Measurements from ENCODE around the gene ZC3H4.

Gene ZC3H4

DNA sequence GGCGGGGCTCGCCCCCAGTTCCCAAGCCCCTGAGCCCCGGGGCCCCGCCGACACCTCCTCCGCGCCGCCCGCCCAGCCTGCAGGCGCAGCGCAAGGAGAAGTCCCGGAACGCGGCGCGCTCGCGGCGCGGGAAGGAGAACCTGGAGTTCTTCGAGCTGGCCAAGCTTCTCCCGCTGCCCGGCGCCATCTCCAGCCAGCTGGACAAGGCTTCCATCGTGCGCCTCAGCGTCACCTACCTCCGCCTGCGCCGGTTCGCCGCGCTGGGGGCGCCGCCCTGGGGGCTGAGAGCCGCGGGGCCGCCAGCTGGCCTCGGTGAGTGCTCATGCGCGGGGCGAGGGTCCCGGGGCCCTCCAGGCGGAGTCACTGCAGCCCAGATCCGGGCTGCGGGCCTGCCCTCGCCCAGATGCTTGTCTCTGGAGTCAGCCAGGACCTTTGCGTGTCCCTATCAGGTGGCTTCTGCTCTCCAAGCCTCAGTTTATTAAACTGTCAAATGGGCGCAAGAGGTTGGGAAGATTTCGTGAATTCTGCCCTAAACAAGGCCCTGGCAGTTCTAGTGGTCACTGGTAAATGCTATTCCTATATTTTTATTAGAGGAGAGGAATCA is 91.9 kb downstream of the ZC3H4 start:
- TF ChIP-seq, protein P1, sequence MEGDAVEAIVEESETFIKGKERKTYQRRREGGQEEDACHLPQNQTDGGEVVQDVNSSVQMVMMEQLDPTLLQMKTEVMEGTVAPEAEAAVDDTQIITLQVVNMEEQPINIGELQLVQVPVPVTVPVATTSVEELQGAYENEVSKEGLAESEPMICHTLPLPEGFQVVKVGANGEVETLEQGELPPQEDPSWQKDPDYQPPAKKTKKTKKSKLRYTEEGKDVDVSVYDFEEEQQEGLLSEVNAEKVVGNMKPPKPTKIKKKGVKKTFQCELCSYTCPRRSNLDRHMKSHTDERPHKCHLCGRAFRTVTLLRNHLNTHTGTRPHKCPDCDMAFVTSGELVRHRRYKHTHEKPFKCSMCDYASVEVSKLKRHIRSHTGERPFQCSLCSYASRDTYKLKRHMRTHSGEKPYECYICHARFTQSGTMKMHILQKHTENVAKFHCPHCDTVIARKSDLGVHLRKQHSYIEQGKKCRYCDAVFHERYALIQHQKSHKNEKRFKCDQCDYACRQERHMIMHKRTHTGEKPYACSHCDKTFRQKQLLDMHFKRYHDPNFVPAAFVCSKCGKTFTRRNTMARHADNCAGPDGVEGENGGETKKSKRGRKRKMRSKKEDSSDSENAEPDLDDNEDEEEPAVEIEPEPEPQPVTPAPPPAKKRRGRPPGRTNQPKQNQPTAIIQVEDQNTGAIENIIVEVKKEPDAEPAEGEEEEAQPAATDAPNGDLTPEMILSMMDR (IDR thresholded peaks at IDR 0.05; ENCODE audit: borderline replicate concordance, insufficient read depth, low read depth, low read length) = no peak
- no peak overlapping the region for H3K4me3 ChIP-seq (ENCODE audit: low read depth, low read length)

- no peak overlapping the region for H3K4me3 ChIP-seq (ENCODE audit: low read depth, low read length)
- TF ChIP-seq, protein P1 (IDR thresholded peaks at IDR 0.05; ENCODE audit: borderline replicate concordance, insufficient read depth, low read depth, low read length) = no peak
Measured at GRCh38 chr19:47020992-47021496, 92.5 kb downstream of the ZC3H4 start.

DNA sequence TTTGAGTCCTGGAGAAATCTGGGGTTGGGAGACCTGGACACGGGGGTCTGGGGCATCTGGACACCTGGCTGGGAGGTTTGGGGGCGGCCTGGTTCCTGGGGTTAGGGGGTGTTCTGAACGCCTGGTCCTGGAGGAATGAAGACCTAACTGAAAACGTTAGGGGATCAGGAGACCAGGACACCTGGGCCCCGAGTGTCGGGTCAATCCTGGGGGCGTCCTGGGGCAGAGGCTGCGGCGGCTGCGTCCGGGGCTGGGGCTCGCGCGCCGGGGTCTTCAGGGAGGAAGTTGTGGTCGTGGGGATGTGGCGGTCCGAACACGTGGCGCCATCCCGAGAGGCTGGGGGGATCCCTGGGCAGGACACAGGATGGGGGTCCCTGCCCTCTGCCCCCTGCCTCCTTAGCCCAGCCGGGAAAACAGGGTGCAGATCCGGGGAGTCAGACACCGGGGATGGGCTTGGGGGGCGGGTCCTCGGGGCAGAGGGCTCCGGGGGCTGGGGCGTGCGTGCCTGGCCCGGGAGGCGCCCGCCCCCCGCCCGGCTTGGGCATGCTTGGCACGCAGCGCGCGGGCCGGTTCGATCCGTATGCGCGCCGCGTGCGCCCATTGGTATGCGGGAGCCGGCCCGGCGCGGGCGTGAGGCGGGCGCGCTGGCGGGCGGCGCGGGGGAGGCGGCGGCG is 93.3 kb downstream of the ZC3H4 start:
- TF ChIP-seq, protein P1 (IDR thresholded peaks at IDR 0.05; ENCODE audit: borderline replicate concordance, insufficient read depth, low read depth, low read length) = no peak
- H3K4me3 ChIP-seq (ENCODE audit: low read depth, low read length) = no peak overlapping the region

GRCh38 chr19:47019431-47020041 is 94.0 kb downstream of the ZC3H4 start, which contains the start of gene NPAS1:
Gene NPAS1 (plus strand): TSS chr19:47019837. CDS start chr19:47021048, 1,211 bp downstream.
- H3K4me3 ChIP-seq (ENCODE audit: low read depth, low read length) = no peak within 1 kb of the TSS
- TF ChIP-seq, protein P1 (IDR thresholded peaks at IDR 0.05; ENCODE audit: borderline replicate concordance, insufficient read depth, low read depth, low read length) = no peak

GRCh38 chr19:47018923-47019322 is 94.7 kb downstream of the ZC3H4 start:
- TF ChIP-seq, protein P1 (IDR thresholded peaks at IDR 0.05; ENCODE audit: borderline replicate concordance, insufficient read depth, low read depth, low read length) = no peak
- H3K4me3 ChIP-seq (ENCODE audit: low read depth, low read length) = no peak overlapping the region

Measured in GM12875 (cell line).